AML-193 (cell line): ENCODE data around the gene ROR1.

ENCODE experiments used
- DNase-seq, 2 experiments: peaks; one replicate each; lab custom pipeline; 2025; lab: John Stamatoyannopoulos, UW

Gene ROR1

DNA sequence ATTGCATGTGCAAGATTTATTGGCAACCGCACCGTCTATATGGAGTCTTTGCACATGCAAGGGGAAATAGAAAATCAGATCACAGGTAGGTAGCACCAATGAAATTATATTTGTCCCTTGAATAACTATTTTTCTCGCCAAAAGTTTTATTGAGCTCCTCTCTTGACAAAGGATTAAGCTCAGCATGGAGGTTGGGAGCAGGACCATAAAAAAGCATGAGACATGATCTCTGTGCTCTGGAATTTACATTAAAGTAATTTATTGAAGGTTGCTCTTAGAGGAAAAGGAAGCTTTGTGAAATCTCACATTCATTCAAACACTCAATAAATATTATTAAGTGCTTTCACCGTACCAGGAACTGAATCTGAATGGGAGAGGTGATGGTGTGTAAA, 363.6 kb downstream of the ROR1 start:
- no peak for DNase-seq

DNA sequence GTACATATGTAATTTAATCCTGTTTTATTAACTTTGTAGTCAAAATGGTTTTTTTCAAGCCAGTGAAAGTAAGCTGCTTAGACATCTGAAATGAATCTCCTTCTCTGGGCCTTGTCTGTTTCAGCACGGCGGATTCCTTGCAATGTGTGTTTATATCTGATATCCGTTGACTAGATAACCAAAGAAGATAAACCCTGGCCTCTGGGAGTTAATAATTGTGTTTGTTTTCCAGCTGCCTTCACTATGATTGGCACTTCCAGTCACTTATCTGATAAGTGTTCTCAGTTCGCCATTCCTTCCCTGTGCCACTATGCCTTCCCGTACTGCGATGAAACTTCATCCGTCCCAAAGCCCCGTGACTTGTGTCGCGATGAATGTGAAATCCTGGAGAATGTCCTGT, 366.1 kb downstream of the ROR1 start:
- DNase-seq: no peak

DNA sequence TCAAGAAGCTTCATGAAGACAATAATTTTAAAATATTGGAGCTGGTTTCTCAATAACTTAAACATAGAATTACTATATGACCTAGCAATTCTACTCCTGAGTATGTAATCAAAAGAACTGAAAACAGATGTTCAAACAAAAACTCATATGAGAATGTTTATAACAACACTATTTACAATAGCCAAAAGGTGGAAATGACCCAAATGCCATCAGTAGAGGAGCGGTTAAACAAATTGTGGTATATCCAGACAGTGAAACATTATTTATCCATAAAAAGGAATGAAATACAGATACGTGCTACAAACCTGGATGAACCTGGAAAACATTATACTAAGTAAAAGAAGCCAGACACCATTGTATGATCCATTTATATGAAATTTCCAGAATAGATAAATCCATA, 366.8 kb downstream of the ROR1 start:
- DNase-seq: no peak

DNA sequence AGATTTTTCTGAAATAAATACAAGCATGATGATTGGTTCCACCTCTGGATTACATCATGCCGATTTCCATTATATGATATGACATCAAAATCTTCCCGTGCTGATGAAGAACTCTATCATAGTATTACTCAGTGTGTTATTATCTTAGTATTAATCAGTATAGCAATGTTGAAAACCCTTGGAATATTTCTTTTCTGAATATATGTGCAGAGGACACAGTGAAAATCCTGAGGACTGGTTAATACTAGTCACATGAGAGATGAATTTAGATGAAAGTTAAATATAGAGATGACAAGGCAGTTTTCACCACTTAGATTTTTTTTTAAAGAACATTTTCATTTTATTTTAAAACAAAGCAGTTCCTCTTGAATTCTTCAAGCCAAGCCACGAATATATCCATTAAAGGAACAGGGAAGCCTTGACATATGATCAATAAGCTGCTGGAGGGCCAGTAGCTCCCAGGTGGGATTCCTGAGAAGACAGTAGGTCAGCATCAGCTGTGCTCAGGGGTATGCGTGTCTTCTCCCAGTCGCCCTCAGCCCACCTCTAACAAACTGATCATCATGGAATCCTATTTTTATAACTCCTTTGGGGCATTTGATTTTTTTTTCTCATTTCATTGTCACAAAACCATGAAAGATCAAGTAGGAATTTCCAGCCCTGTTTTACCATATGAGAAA, 373.4 kb downstream of the ROR1 start:
- DNase-seq: no peak

DNA sequence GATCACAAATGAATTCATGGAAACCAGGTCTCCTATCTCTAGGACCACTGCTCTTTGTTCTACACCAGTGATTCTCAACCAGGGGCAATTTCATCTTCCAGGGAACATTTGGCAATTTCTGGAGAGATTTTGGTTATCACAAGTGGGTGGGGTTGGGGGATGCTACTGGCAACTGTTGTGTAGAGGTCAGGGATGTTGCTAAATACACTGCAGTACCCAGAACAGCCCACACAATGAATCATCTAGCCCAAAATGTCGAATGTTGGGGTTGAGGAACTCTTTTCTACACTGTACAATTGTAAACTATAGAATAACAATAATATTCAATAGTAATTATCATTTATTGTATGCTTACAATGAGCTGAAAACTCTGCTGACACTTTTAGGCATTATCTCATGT, 373.9 kb downstream of the ROR1 start:
- DNase-seq: no peak

DNA sequence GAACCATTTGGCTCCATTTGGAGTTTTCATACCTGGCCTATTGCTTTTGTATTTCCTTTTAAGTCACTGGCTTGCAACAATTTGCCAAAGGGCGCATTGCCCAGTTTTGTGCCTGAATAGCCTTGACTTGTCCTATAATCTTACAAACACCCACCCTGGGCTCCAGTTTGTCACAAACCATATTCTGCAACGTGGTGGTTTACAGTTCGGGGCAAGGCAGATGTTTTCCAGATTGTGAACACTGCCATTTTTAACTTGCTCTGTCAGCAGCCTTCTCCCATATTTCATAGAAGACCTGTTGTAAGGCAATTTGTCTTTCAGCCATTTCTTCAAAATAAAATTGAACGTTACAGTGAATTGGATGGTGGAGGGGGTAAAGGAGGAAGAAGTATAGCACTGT, 376.4 kb downstream of the ROR1 start:
- DNase-seq: no peak

DNA sequence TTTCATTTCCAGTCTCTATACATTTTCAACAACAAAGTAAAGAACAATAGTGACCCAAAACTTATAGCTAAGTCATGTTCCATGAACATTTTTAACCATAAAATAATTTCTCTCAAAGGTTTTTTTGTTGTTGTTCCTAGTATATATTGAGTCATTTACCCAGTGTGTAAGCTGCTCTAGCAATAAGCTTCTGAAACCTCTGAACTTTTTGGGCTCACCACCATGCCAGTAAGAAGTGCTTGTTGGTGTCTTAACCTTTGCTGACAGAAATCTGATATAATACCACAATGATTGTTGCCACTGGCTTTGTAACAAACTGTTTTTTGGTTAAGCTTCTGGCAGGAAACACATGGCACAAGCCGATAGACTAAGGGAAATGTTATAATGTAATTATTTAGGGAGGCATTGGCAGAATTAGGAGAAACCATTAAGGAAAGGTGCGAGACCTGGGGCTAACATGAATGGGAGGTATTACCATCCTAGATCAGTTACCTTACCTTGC, 377.0 kb downstream of the ROR1 start:
- DNase-seq: no peak

DNA sequence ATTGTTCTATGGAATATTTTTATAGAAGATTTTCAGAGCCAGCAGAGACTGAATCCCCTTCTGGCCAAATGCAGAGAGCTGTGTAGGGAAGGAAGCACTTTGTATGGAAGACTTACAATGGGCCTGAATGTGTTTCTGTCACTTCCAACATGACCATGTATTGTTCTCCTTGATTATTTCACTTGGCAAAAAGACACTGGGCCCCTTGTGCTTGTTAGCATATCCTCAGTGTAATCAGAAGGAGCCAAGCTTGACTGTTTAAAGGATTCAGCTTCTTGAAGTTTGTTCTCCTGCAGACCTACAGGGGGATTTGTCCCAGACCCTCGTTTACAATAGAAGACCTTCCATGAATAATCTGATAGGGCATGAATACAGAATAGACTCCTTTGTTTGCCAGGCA, 381.5 kb downstream of the ROR1 start:
- DNase-seq: no peak

DNA sequence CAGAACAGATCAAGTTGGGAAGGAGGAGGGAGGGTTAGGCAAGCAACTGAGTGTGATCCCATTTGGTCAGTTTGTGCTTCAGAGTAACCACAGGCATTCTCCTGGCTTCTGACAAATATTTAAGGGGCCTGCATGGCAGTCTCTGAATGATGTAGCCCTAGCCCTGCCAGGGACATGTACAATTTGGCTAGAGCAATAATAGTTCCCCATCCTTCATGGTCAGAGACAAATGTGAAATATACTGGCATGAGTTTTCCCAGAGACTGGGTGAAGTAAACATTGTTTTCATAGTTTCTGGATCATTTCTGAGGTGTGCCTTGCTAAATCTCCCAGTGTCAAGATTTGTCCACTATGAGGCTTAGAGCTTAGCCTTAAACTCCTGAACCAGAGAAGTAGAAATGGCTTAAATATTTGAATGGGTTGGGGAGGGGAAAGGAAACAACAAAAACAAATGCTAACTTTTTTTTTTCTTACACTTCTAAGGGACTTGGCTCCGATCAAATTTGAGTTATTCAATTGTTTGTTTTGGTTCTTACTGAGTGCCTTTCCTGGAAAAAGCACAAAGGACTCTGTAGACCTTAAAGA, 387.6 kb downstream of the ROR1 start:
- no peak for DNase-seq

DNA sequence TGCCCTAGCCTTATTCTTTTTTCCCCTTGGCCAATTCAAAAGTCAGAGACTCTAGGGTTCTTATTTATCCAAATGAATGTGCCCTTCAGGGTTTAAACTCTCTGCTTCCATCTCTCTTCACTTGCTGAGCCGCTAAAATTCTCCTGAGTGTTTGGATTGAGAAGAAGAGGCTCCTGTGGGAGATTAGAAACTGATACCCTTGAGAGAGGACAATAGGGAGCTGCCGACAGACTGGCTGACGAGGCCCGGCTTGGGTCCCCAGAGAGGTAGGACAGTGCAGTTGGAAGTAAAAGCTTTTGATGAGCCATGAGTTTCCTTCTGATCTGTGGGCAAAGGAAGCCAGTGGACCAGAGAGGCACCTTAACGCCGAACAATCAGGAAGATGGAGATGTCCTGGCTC, 388.3 kb downstream of the ROR1 start:
- DNase-seq: no peak

DNA sequence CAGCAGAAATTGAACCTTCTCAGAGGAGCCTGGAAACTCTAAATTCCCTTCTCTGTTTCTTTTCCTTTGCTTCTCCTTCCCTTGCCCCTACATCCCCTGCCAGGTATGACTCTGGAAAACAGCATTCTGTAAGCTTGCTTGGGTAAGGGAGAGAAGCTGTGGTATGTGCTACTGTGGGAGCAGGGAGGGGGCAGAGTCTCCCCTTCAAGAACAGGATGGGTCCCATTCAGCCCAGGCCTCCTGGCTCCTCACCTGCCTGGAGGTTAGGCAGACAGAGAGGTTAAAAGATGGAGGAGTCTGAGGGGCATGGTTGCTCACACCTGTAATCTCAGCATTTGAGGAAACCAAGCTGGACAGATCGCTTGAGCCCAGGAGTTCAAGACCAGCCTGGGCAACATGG, 389.0 kb downstream of the ROR1 start:
- DNase-seq: no peak

DNA sequence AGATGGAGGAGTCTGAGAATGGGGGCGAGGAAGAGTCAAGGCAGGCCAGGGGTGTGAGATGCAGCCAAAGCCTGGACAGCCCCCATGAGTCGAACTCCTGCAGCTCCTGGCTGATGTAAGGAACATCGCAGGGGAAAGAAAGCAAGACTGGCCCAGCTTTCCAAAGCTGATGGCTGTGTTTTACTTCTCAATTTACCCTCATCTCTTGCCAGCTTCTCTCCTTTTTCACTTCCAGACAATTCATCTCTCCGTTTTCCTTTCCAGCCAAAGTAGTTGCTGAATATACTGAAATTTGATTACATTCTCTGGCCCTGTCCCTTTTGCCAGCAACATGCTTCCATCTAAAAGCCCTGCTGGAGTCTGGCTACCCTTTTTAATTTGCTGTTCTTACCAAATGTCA, 389.6 kb downstream of the ROR1 start:
- DNase-seq: no peak

DNA sequence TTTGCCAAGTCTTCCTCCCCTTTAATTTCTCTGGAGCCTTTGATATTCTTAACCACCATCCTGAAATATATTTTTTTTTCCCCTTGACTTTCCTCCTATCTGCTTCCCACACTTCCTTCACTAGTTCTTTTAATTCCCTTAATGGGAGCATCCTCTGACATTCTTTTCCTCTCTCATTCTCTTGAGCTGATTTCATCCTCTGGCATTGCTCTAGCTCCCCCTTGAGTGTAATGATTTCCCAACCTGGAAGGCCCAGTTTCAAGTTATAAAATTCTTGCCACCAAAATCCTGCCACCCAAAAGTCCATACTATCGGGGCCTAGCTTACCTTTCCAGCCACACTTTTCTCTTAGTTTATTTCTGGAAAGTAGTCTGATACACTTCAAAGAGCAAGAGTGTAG, 390.2 kb downstream of the ROR1 start:
- DNase-seq: no peak

DNA sequence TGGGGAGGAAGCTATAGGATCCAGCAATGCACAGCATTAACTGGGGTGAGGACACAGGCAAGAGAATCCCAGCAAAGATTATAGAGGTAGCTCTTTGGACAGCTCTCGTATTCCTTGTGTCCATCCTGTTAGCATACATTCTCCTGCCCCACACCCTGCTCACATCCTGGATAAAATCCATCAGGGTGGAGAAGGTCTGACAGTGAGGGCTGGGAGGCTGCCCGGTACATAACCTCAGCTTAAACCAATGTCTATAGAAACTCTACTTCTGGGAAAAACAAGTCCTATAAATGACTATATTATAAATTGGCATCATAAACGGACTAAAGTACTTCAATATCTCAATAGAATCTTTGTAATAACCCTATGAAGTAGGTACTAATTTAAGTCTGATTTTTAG, 392.8 kb downstream of the ROR1 start:
- no peak for DNase-seq

DNA sequence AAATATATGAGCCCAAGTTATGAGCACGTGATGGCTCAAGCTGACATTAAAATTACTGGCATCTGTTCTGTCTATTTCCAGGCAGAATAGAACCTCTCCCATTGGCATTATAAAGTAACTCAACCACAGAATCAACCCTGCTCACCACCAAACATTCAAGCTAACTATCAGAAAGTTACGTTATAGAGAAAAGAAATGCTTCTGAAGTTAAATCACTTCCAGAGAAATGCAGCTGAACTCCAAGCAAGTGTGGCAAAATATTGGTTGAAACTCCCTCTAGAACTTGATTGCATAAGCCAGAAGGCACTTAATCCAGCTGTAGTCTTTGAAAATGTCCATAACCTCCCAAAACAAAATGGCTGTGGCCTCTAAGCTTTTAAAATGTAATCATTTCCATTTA, 393.4 kb downstream of the ROR1 start:
- DNase-seq: no peak

DNA sequence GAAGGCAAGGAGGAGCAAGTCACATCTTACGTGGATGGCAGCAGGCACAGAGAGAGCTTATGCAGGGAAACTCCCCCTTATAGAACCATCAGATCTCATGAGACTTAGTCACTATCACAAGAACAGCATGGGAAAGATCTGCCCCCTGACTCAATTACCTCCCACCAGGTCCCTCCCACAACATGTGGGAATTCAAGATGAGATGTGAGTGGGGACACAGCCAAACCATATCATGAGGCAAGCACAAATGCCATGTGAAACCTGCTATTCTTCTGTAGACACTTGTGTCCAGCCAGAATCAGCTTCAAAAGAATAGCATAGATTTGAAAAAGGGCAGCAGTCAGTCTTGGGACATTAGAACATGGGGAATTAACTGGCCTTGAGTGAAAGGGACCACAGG, 397.4 kb downstream of the ROR1 start:
- DNase-seq: no peak

DNA sequence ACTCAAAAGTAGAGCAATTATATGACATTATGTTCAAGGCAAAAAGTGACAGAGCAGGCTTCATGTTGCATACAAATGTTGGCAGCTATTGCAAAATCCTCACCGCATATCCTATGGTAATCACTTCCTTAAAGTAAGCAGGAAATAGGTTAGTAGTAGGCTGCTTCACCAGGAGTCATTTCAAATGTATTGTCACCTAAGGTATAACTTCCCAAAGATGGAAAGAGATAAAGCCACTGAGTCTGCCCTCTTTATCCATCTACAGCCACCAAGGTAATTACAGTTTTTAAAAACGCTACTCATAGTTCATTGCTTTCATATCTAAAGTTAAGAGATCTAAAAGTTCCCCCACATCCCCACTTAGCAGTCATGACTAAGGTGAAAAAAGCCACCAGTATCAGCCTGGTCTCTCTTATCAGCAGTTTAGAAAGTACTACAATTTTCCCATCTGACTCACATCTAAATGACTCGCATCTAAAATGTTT, 398.0 kb downstream of the ROR1 start:
- DNase-seq: peak; percentile 90 to 94

DNA sequence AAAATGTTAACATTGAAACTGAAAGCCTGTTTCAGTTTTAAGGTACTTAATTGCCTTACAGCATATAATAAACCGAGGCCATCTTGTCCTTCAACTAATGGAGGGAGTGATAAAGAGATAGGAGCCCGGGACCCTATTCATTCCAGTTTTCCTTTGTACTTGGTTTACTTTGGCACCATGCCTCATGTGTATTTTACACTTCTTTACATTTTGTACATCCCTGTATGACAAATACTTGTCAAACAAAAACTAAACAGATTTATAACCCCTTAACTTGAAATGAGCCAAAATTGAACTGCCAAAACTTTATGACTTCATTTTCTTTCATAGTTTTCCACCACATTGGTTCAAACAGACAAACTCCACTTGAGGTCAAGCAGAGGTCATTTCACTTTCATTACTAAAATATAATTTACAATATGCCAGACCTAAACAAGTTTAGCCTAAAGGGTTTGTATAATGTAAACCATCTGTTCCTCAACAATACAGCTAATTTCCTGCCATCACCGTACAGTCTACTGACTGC, 398.7 kb downstream of the ROR1 start:
- DNase-seq: no peak

DNA sequence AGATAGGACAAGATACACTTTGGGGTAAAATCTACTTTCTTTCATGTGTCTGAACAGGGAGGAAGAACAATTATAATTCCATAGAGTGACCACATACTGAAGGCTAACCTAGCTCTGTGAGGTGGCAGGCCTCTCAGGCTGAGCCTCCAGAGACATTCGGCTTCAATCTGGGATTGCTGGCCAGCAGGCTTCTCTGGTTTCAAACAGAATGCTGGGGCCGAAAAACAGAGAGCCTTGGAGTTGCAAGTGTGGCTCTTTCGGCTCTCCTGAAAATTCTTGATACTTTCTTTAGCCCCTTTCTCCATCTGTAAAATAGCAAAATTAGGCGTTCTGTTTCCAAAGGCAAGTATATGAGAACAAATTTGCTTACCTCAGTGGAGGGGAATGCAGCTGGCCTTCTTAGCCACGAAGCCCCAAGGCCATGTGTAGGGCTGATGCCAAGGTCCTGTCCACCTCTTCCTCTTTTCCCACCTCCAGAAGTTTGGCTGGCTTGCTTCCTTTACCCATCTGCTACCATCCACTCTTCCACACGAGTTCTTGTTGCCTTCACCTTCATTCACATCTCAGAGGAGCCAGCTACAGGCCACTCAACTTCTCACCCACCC, 399.6 kb downstream of the ROR1 start:
- DNase-seq: no peak

DNA sequence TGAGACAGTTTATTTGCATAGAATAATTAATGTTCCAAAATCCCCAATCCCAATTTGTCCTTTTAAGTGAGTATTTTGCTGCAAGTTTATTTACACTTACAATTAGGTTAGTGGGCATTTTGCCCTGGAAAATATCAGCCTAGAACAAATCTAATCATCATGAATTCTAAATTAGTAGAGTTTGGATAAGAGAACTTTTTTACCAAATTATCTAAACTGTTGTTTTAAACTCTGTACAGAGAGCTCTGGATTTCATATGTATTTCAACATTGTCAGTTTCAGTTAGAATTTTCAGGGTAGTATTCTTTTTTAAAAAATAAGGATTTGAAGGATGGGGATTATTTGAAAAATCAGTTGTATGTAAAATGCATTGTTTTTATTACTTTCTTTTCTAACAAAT, 401.8 kb downstream of the ROR1 start:
- DNase-seq: no peak

DNA sequence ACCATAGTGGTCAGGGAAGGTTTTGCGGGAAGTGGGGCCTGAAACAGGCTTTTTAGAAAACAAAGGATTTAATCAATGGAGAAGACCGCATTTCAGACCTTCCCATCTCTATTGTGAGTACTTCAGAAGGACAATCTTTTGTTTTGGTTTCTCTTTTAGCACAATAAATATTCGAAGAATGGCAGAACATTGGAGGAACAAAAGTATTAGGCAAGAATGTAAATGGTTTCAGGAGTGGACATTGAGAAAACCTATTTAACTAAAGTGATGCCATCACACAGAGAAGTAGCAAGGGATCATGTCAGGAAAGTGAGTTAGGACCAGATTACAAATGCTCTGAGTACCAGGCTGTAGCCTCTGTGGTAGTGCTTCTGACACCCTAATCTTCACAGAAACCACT, 402.8 kb downstream of the ROR1 start:
- no peak for DNase-seq

DNA sequence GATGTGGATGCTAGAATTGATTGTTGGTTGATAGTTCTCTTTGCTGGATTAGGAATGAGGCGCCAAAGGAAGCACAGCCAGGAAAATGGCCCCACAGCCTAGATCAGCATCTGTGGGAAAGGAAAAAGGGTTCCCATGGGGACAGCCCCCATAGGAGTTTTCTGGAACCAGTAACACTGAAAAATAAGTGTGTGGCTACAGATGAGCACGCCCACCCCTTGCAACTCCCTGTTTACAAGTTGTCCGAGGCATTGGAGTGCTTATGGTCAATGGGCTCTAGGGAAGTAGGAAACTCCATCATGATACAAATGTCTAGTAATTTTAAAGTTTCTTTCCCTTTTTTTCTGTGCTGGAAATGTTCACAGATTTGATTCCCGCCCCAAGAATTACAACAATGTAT, 405.8 kb downstream of the ROR1 start:
- no peak for DNase-seq

DNA sequence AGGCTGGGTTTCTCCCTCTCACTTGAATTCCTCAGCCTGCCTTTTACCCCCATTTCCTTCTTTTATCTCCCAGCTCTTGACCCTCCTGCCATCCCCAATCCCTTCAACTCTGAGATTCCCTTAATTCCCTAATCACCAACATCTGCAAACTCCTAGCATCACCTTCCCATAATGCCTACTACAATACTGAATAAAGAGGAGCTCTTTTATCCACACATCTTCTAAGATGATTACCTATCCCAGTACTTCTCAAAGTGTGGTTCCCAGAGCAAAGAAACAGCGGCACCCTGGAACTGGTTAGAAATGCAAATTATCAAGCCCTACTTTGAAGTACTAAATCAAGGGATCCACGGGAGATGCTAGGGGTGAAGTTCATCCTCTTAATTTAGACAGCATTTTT, 408.4 kb downstream of the ROR1 start:
- no peak for DNase-seq
